Measurements from ENCODE around the gene NPR2.

The NPR2 gene

GRCh38 chr9:35858458-35858857 is 67.1 kb downstream of the NPR2 start:
- Histone ChIP-seq H3K4me1 (ENCODE audit: control insufficient read depth, insufficient read depth, low read length) (no peaks in the 10 kb centered on the region), H3K27ac (ENCODE audit: low read length) (no peak overlapping the region), H3K9me3 (ENCODE audit: control insufficient read depth, insufficient read depth, low read length) (no peaks in the 10 kb centered on the region), H3K4me3 (ENCODE audit: low read length) (no peak overlapping the region), H3K27me3 (ENCODE audit: control insufficient read depth, insufficient read depth, low read length) (no peaks in the 10 kb centered on the region), H3K36me3 (ENCODE audit: control insufficient read depth, insufficient read depth, low read length) (peaks cover under 1% of the 10 kb centered on the region; the same call in 1 of the 2 replicates)
- DNase-seq (ENCODE audit: low read depth, low spot score) = no peak
- WGBS (ENCODE audit: insufficient coverage, insufficient read length) = no CpG with 5 or more reads among the region's 5 CpGs
